K562 (cell line): Measurements from ENCODE around the gene TMEM191C. TPM values are rescaled to one million over a fixed set of nuclear protein-coding genes. Genes with fewer than 3 reads are reported as not detected.

Experiments used
- ATAC-seq: fragments of 200-7000 bp; cut with Tn5 transposase; 3 replicates; pipeline ENCODE4 v1.9.1; 2020; ENCODE audit warnings: moderate library complexity
- BruUV-seq: library from RNA; stranded (reverse); fragments of 400-500 nt; replicated peaks from 2 replicates; lab custom pipeline; 2021; lab: Mats Ljungman, UMichigan
- CTCF ChIA-PET: fragments of 300-600 bp; formaldehyde crosslinking; extraction: SDS; loops from one replicate; lab custom pipeline; 2021; ENCODE audit warnings: low intra/inter-chr PET ratio; lab: Yijun Ruan, JAX
- POLR2A ChIA-PET: fragments of 300-600, 350-650 bp; sonication (Branson Sonifier 250); formaldehyde crosslinking; extraction: SDS; loops from one replicate; lab custom pipeline; 2021; ENCODE audit warnings: antibody characterized with exemption, inconsistent platforms; lab: Yijun Ruan, JAX
- DNase-seq, 4 experiments: peaks; one replicate each; pipeline versions ENCODE4 v3.0.0 to v3.0.0-alpha.2; 2011 to 2018; ENCODE audit warnings: low spot score in 3 of 4, mixed read lengths in 3 of 4; ENCODE audit errors: extremely low read depth in 1 of 4
- FAIRE-seq: peaks from 2 replicates; lab custom pipeline; 2011; peaks lifted over from hg19 to GRCh38; lab: Jason Lieb, UNC
- H2AFZ ChIP-seq: 2 replicates; pipeline ENCODE4 v1.6.0; 2011; ENCODE audit warnings: low read depth, low read length, control low read depth, inconsistent platforms
- H3K27ac ChIP-seq: fragments of 200-600 bp; 3 replicates; pipeline ENCODE4 v1.8.0; 2011; ENCODE audit warnings: low read depth, mild to moderate bottlenecking, control low read depth, inconsistent platforms, low read length, moderate library complexity, mixed read lengths; ENCODE audit errors: extremely low read depth
- H3K27me3 ChIP-seq, 2 experiments: fragments of 300-600 bp in 1 of 2; 2 replicates in 1 of 2; 3 replicates in 1 of 2; pipeline versions ENCODE4 v1.6.0 to v1.8.0; 2011; ENCODE audit warnings: inconsistent platforms in 2 of 2, low read length in 2 of 2, mild to moderate bottlenecking in 1 of 2, mixed read lengths in 1 of 2, moderate library complexity in 1 of 2; ENCODE audit not compliant: control insufficient read depth in 2 of 2, insufficient read depth in 2 of 2
- H3K36me3 ChIP-seq: fragments of 300-600 bp; 3 replicates; pipeline ENCODE4 v1.8.0; 2011; ENCODE audit warnings: mild to moderate bottlenecking, low read length, inconsistent platforms; ENCODE audit not compliant: control insufficient read depth, insufficient read depth
- H3K4me1 ChIP-seq, 2 experiments: fragments of 200-600 bp in 1 of 2; replicated peaks in 1 of 2; 2 replicates in 1 of 2; 3 replicates in 1 of 2; pipeline versions ENCODE4 v1.5.1 to v1.8.0; 2011; ENCODE audit warnings: inconsistent platforms in 2 of 2, low read length in 2 of 2, mild to moderate bottlenecking in 1 of 2, mixed read lengths in 1 of 2, moderate library complexity in 1 of 2; ENCODE audit not compliant: control insufficient read depth in 2 of 2, insufficient read depth in 2 of 2
- H3K4me2 ChIP-seq: 2 replicates; pipeline ENCODE4 v1.6.1; 2011; ENCODE audit warnings: low read length, control low read depth, inconsistent platforms, mixed read lengths; ENCODE audit not compliant: insufficient read depth
- H3K4me3 ChIP-seq: fragments of 200-600 bp; sonication (generic), shearing (Covaris generic); 2 replicates; pipeline ENCODE4 v1.5.1; 2016; ENCODE audit warnings: control low read depth, inconsistent platforms
- H3K79me2 ChIP-seq: fragments of 200-600 bp; 3 replicates; pipeline ENCODE4 v1.8.0; 2011; ENCODE audit warnings: low read length, inconsistent platforms; ENCODE audit not compliant: control insufficient read depth, insufficient read depth
- H3K9ac ChIP-seq, 2 experiments: 2 replicates each; pipeline versions ENCODE4 v1.6.0 to v1.6.1; 2011; ENCODE audit warnings: low read depth in 2 of 2, low read length in 2 of 2, control low read depth in 1 of 2, inconsistent platforms in 1 of 2, mild to moderate bottlenecking in 1 of 2, mixed read lengths in 1 of 2; ENCODE audit not compliant: insufficient read depth in 1 of 2
- H3K9me1 ChIP-seq: one replicate; pipeline ENCODE4 v1.6.0; 2011; ENCODE audit warnings: inconsistent platforms, mild to moderate bottlenecking, low read length, moderate library complexity; ENCODE audit not compliant: control insufficient read depth, insufficient read depth
- H3K9me3 ChIP-seq: replicated peaks from 2 replicates; pipeline ENCODE4 v1.5.1; 2011; ENCODE audit warnings: low read depth, low read length, inconsistent platforms; ENCODE audit not compliant: control insufficient read depth, insufficient read depth
- H4K20me1 ChIP-seq: replicated peaks from 2 replicates; pipeline ENCODE4 v1.6.1; 2011; ENCODE audit warnings: low read length, inconsistent platforms, mixed read lengths; ENCODE audit not compliant: control insufficient read depth, insufficient read depth
- CHD1 ChIP-seq: fragments of 200-600 bp; sonication (generic); IDR thresholded peaks from one replicate; pipeline ENCODE4 v1.6.1; 2012; ENCODE audit warnings: mild to moderate bottlenecking, moderate library complexity, low read length, inconsistent platforms
- CREB3 ChIP-seq: fragments of 450-650 bp; conservative IDR thresholded peaks from 2 replicates; pipeline ENCODE4 v1.6.1; 2016; ENCODE audit warnings: missing genetic modification characterization, low read depth, mild to moderate bottlenecking, missing compliant biosample characterization, moderate library complexity
- DIDO1 ChIP-seq: fragments of 450-650 bp; IDR thresholded peaks from 2 replicates; pipeline ENCODE4 v1.6.1; 2016; ENCODE audit warnings: low read depth, missing biosample characterization, missing genetic modification characterization
- POLR2AphosphoS2 ChIP-seq: IDR thresholded peaks from 2 replicates; pipeline ENCODE4 v1.6.1; 2012; ENCODE audit warnings: low read length, improper control_type of control experiment
- POLR2AphosphoS5 ChIP-seq: IDR thresholded peaks from 2 replicates; pipeline ENCODE4 v1.6.1; 2011; ENCODE audit warnings: mild to moderate bottlenecking, low read depth, low read length, moderate library complexity; ENCODE audit not compliant: control insufficient read depth, insufficient read depth
- POLR3A ChIP-seq: IDR thresholded peaks from 2 replicates; pipeline ENCODE4 v1.6.1; 2011; ENCODE audit warnings: borderline replicate concordance, mild to moderate bottlenecking, moderate library complexity; ENCODE audit not compliant: insufficient read length, insufficient read depth; ENCODE audit errors: extremely low read depth
- SRSF3 ChIP-seq: fragments of 200-400 bp; formaldehyde crosslinking; IDR thresholded peaks from 2 replicates; pipeline ENCODE4 v1.6.1; 2016; ENCODE audit warnings: mild to moderate bottlenecking, low read length, moderate library complexity; ENCODE audit not compliant: insufficient read depth
- TEAD1 ChIP-seq, 2 experiments: fragments of 450-650 bp in 1 of 2; sonication (generic) in 1 of 2; formaldehyde crosslinking; IDR thresholded peaks; 2 replicates each; pipeline versions ENCODE4 v1.4.0 to v1.8.0; 2020 to 2022; ENCODE audit warnings: mild to moderate bottlenecking in 2 of 2, missing genetic modification reagents in 1 of 2
- TFAP4 ChIP-seq: sonication (generic); formaldehyde crosslinking; IDR thresholded peaks from 2 replicates; pipeline ENCODE4 v1.8.0; 2022; ENCODE audit warnings: missing genetic modification reagents, mild to moderate bottlenecking, moderate library complexity, borderline replicate concordance
- THRAP3 ChIP-seq: fragments of 450-650 bp; IDR thresholded peaks from 2 replicates; pipeline ENCODE4 v1.6.1; 2016; ENCODE audit warnings: mild to moderate bottlenecking, inconsistent platforms, borderline replicate concordance
- USF2 ChIP-seq: sonication (generic); formaldehyde crosslinking; IDR thresholded peaks from 2 replicates; pipeline ENCODE4 v1.5.0; 2020; ENCODE audit warnings: missing genetic modification reagents
- ZNF444 ChIP-seq: fragments of 250-450 bp; sonication (Bioruptor Pico); IDR thresholded peaks from 2 replicates; pipeline ENCODE4 v1.4.0; 2020; ENCODE audit warnings: mild to moderate bottlenecking, moderate library complexity
- WGBS: fragments of 100-300 bp; shearing (Covaris generic); methylation state at CpG from one replicate; pipeline ENCODE4 v1.1.6; 2016; ENCODE audit warnings: low coverage, mixed read lengths; ENCODE audit not compliant: insufficient coverage; ENCODE audit errors: missing lambda C conversion rate; 5-methylcytosine and 5-hydroxymethylcytosine counted together
- in situ Hi-C: fragments of 300-500 bp; cut with MboI; formaldehyde crosslinking; loops from 4 replicates; pipeline ENCODE4 v1.15.0; 2018; ENCODE audit warnings: inconsistent platforms, mixed read lengths
- intact Hi-C: fragments of 100-400 bp; cut with micrococcal nuclease; formaldehyde crosslinking; loops from 2 replicates; pipeline ENCODE4 v1.14.2; 2022
- polyA plus RNA-seq, 8 experiments: library from polyadenylated mRNA; depleted of rRNA in 4 of 8; stranded (reverse) in 5 of 8; unstranded in 3 of 8; fragments of >200 nt; fragmentation: Nextera tagmentation in 2 of 8; fragmentation: Illumina TruSeq in 1 of 8; extraction: Ambion mirVana in 2 of 8; extraction: Trizol in 1 of 8; gene quantifications; 2 replicates each; pipeline versions ENCODE4 v1.2.1 to v1.2.3, GENCODE V29; 2011 to 2014; ENCODE audit warnings: inconsistent platforms in 1 of 8, missing spikeins in 1 of 8
- total RNA-seq, 7 experiments: library from RNA; depleted of rRNA in 6 of 7; stranded (reverse); fragments of >200 nt in 6 of 7; fragmentation: Illumina TruSeq in 2 of 7; extraction: Trizol in 2 of 7; gene quantifications; 2 replicates each; pipeline versions ENCODE4 v1.2.1 to v1.2.3, GENCODE V29; 2011 to 2021; ENCODE audit warnings: low replicate concordance in 1 of 7
- TF ChIP-seq, protein P1 (sequence below): sonication (generic); formaldehyde crosslinking; IDR thresholded peaks from 2 replicates; pipeline ENCODE4 v1.9.0; 2022; ENCODE audit warnings: mild to moderate bottlenecking, missing genetic modification reagents
- TF ChIP-seq, protein P2 (sequence below): sonication (generic); formaldehyde crosslinking; IDR thresholded peaks from 2 replicates; pipeline ENCODE4 v1.8.1; 2022; ENCODE audit warnings: missing genetic modification reagents

The TMEM191C gene
- total and polyA plus RNA-seq, 9 of the 15 experiments (the other 6 are each of a cell fraction or from before 2014, with no cell fraction given): 0.15 to 7.1 (median 1.1) TPM

DNA sequence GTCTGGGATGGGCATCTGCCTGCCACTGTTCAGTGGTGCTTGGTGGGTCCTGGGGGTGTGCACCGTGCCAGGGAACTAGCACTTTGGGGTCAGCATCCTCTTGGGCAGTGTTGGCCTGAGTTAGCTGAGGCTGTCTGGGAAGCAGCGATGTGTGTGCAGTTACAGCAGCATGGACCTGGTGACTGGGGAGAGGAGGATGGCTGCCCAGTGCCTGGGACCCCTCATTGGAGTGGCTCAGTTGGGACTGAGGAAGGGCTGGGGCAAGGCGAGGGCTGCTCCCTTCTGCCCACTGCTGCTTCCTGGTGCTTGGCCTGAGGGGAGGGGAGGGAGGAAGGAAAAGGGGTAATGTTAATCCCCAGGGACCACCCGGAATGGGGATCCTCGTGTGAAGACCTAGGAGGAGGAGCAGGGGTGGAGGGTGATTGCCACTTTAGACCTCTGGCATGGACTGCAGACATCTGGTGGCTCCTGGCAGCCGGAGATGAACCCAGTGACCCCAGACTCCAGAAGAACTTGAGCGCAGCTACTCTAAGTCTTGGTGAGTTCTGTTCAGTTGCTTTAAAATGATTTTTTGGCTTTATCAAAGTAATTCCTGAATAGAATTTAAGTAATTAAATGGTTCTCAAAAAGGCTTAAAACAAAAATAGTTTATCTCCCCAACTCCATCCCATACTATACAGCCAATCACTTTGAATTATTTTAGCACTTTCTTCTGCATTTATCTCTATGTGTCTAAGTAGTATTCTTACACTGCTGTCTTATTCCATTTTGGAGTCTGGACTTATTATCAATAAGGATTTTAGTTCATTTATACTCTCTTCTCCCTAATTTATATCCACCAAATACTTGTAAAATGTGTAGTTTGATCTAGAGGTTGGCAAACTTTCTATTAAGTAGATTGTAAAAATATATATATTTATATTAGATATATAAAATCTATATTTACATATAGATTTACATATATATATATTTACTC lies 15.4 kb upstream of the TMEM191C start:
- Histone ChIP-seq H3K9me3 (no peaks in the 10 kb centered on the region), H3K9me1 (peaks cover 17% of the 10 kb centered on the region), H3K4me2 (no peak overlapping the region), H3K36me3 (peaks cover 35% of the 10 kb centered on the region), H3K27me3 (no peaks in the 10 kb centered on the region), H2AFZ (no peak overlapping the region), H3K4me1 (peaks cover 0 to 57% of the 10 kb centered on the region in 2 experiments; a peak in 3 of 5 replicates), H3K9ac (peak overlapping the region in 1 of 2 experiments; percentile 78; a peak in 2 of 4 replicates), H3K27ac (no peak overlapping the region), H4K20me1 (peaks cover 45% of the 10 kb centered on the region; the same call in 1 of the 2 replicates), H3K4me3 (no peak overlapping the region), H3K79me2 (peaks cover 15% of the 10 kb centered on the region; the same call in 2 of the 3 replicates)
- POLR2A ChIA-PET: interaction anchor here (0.5 to 1.4 kb wide), 4 partner anchors 8 to 1746 kb away, joined by 3 to 4 read pairs (median 4); no protein-coding TSS in a partner anchor
- DNase-seq (no peak), ATAC-seq (no peak), FAIRE-seq (no peak)
- no TSS peak for BruUV-seq
- in situ Hi-C loops: loop anchor here (5.0 to 10.0 kb wide), 4 partner anchors 40 to 177 kb away; no protein-coding TSS in a partner anchor
- CTCF ChIA-PET: no interaction called here
- WGBS: 84% methylated on average over 7 of the region's 7 CpGs
- intact Hi-C loops: no loop called here
- no peak for TF ChIP-seq CREB3 (tag)
- TF ChIP-seq POLR3A: no peak
- TF ChIP-seq, protein P1, sequence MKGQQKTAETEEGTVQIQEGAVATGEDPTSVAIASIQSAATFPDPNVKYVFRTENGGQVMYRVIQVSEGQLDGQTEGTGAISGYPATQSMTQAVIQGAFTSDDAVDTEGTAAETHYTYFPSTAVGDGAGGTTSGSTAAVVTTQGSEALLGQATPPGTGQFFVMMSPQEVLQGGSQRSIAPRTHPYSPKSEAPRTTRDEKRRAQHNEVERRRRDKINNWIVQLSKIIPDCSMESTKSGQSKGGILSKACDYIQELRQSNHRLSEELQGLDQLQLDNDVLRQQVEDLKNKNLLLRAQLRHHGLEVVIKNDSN: peak; percentile 51; the same call in 1 of the 2 replicates
- no peak for TF ChIP-seq USF2
- peak; percentile 91; the same call in 1 of the 2 replicates for TF ChIP-seq THRAP3
- peak; percentile 36; the same call in 1 of the 2 replicates for TF ChIP-seq TFAP4 (CRISPR knock-in tag)
- no peak for TF ChIP-seq CHD1
- TF ChIP-seq DIDO1 (tag): no peak
- 0 out of 2 replicates have a peak, but pooled peaks have one; percentile 74 for TF ChIP-seq SRSF3
- TF ChIP-seq ZNF444 (CRISPR knock-in tag): no peak
- TF ChIP-seq, protein P2, sequence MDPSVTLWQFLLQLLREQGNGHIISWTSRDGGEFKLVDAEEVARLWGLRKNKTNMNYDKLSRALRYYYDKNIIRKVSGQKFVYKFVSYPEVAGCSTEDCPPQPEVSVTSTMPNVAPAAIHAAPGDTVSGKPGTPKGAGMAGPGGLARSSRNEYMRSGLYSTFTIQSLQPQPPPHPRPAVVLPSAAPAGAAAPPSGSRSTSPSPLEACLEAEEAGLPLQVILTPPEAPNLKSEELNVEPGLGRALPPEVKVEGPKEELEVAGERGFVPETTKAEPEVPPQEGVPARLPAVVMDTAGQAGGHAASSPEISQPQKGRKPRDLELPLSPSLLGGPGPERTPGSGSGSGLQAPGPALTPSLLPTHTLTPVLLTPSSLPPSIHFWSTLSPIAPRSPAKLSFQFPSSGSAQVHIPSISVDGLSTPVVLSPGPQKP (CRISPR knock-in tag): 0 out of 2 replicates have a peak, but pooled peaks have one; percentile 77
- TF ChIP-seq POLR2AphosphoS5: peak; percentile 62; the same call in 1 of the 2 replicates
- TF ChIP-seq TEAD1 (CRISPR knock-in tag; IDR thresholded peaks at IDR 0.05): peak; percentile 44 to 56; a peak in 2 of 4 replicates
- peak; percentile 48; the same call in 1 of the 2 replicates for TF ChIP-seq POLR2AphosphoS2
